Glomerular endothelial cell (primary cell): ENCODE measurements around the gene OR5B17. TPM values are rescaled to one million over a fixed set of nuclear protein-coding genes. Genes with fewer than 3 reads are reported as not detected.
"Not testable (repeated sequence)": the region's sequence is repeated elsewhere in the genome, so short reads cannot be mapped to it uniquely, and the experiment has no call there.

Experiments
- DNase-seq: peaks from one replicate; pipeline ENCODE4 v3.0.0-alpha.2; 2011; ENCODE audit warnings: low read depth, low spot score; ENCODE audit errors: extremely low read depth
- total RNA-seq: library from RNA; depleted of rRNA; stranded (reverse); fragments of >200 nt; gene quantifications from 2 replicates; pipeline ENCODE4 v1.2.3, GENCODE V29; 2015

Gene OR5B17
- total RNA-seq, result not detected in 2 replicates

- DNase-seq, result no peak
Observed at GRCh38 chr11:58358969-58359368, at the start of gene OR5B17. Gene OR5B17, minus strand, starts transcription at chr11:58359069. Its CDS starts 0 bp downstream, at chr11:58359069.

GRCh38 chr11:58406774-58407173 lies 47.9 kb upstream of the OR5B17 start, which contains the start of gene OR5B3:
Gene OR5B3, minus strand, starts transcription at chr11:58406874. Its CDS starts 3,465 bp downstream, at chr11:58403409.
- no peak for DNase-seq

- not testable (repeated sequence) for DNase-seq
Observed at GRCh38 chr11:58399622-58400021, 40.8 kb upstream of the OR5B17 start.

GRCh38 chr11:58395581-58395980 lies 36.7 kb upstream of the OR5B17 start:
- DNase-seq, result no peak

GRCh38 chr11:58394195-58394594 lies 35.3 kb upstream of the OR5B17 start:
- peak; percentile 22 for DNase-seq

GRCh38 chr11:58392746-58393145 lies 33.9 kb upstream of the OR5B17 start:
- DNase-seq, result no peak

GRCh38 chr11:58391879-58392278 lies 33.0 kb upstream of the OR5B17 start:
- DNase-seq, result no peak

GRCh38 chr11:58390551-58391063 lies 31.7 kb upstream of the OR5B17 start:
- DNase-seq, result no peak

- no peak for DNase-seq
Observed at GRCh38 chr11:58354727-58355126, 4.1 kb downstream of the OR5B17 start.

GRCh38 chr11:58345204-58345603 lies 13.7 kb downstream of the OR5B17 start:
- DNase-seq, result no peak

- peak; percentile 56 for DNase-seq
Observed at GRCh38 chr11:58334708-58335107, 24.2 kb downstream of the OR5B17 start.

GRCh38 chr11:58330861-58331260 lies 28.0 kb downstream of the OR5B17 start:
- no peak for DNase-seq

- no peak for DNase-seq
Observed at GRCh38 chr11:58318532-58318931, 40.3 kb downstream of the OR5B17 start.

GRCh38 chr11:58316142-58316541 lies 42.7 kb downstream of the OR5B17 start:
- no peak for DNase-seq

Other genes with a start within 250 kb of the OR5B17 start
- gene OR9I1, start 233.5 kb downstream of the OR5B17 start, total RNA-seq, result not detected in 2 replicates
- gene OR9Q2, start 170.0 kb downstream of the OR5B17 start, total RNA-seq, result not detected in 2 replicates
- gene OR1S2, start 154.9 kb downstream of the OR5B17 start, total RNA-seq, result not detected in 2 replicates
- not detected in 2 replicates for gene OR1S1, start 146.3 kb downstream of the OR5B17 start, total RNA-seq
- gene OR10Q1, start 130.2 kb downstream of the OR5B17 start, total RNA-seq, result not detected in 2 replicates
- not detected in 2 replicates for gene OR10W1, start 90.8 kb downstream of the OR5B17 start, total RNA-seq
- not detected in 2 replicates for gene OR5B3, start 47.8 kb upstream of the OR5B17 start, total RNA-seq
- gene OR5B2, start 69.1 kb upstream of the OR5B17 start, total RNA-seq, result not detected in 2 replicates
- gene OR5B12, start 83.2 kb upstream of the OR5B17 start, total RNA-seq, result not detected in 2 replicates
- gene OR5B21, start 149.0 kb upstream of the OR5B17 start, total RNA-seq, result not detected in 2 replicates
- gene LPXN, start 216.8 kb upstream of the OR5B17 start, total RNA-seq, result 5.1 and 15.0 TPM in 2 replicates
- 34.5 and 38.1 TPM in 2 replicates for gene ZFP91, start 220.0 kb upstream of the OR5B17 start, total RNA-seq